Measurements from ENCODE around the gene GAST.
A peak's percentile ranks its signal among the peaks of the same experiment; 100 is the strongest.
"Not testable (repeated sequence)": the region's sequence is repeated elsewhere in the genome, so short reads cannot be mapped to it uniquely, and the experiment has no call there.

The GAST gene

GRCh38 chr17:41683441-41684007 lies 28.6 kb upstream of the GAST start:
- no peak for DNase-seq (ENCODE audit: low spot score)

GRCh38 chr17:41684035-41684434 lies 28.1 kb upstream of the GAST start:
- no peak for DNase-seq (ENCODE audit: low spot score)

GRCh38 chr17:41685753-41686152 lies 26.4 kb upstream of the GAST start:
- DNase-seq (ENCODE audit: low spot score), result not testable (repeated sequence)

- no peak for DNase-seq (ENCODE audit: low spot score)
These were observed 25.9 kb upstream of the GAST start for GRCh38 chr17:41686281-41686680.

- peak; percentile 79 for DNase-seq (ENCODE audit: low spot score)
These were observed 24.1 kb upstream of the GAST start for GRCh38 chr17:41687828-41688640.

- DNase-seq (ENCODE audit: low spot score), result peak; percentile 100
These were observed 23.3 kb upstream of the GAST start, which contains the start of gene EIF1 for GRCh38 chr17:41688641-41689496. Gene EIF1 (plus strand): TSS chr17:41688885. CDS start chr17:41689039, 154 bp downstream.

- peak; percentile 78 for DNase-seq (ENCODE audit: low spot score)
These were observed 22.4 kb upstream of the GAST start for GRCh38 chr17:41689497-41690299.

GRCh38 chr17:41690497-41690896 lies 21.6 kb upstream of the GAST start:
- no peak for DNase-seq (ENCODE audit: low spot score)

- no peak for DNase-seq (ENCODE audit: low spot score)
These were observed 20.9 kb upstream of the GAST start for GRCh38 chr17:41691031-41691777.

- DNase-seq (ENCODE audit: low spot score), result no peak
These were observed 19.2 kb upstream of the GAST start for GRCh38 chr17:41692722-41693521.

- DNase-seq (ENCODE audit: low spot score), result no peak
These were observed 16.9 kb upstream of the GAST start for GRCh38 chr17:41695134-41695661.

GRCh38 chr17:41695954-41696757 lies 16.0 kb upstream of the GAST start:
- peak; percentile 84 for DNase-seq (ENCODE audit: low spot score)

GRCh38 chr17:41697122-41697962 lies 14.8 kb upstream of the GAST start:
- DNase-seq (ENCODE audit: low spot score), result no peak

- DNase-seq (ENCODE audit: low spot score), result not testable (repeated sequence)
These were observed 11.3 kb upstream of the GAST start for GRCh38 chr17:41700843-41701242.

GRCh38 chr17:41702712-41703111 lies 9.4 kb upstream of the GAST start:
- DNase-seq (ENCODE audit: low spot score), result no peak

- no peak for DNase-seq (ENCODE audit: low spot score)
These were observed 6.7 kb upstream of the GAST start for GRCh38 chr17:41705271-41705991.
